ENCODE measurements around the gene C16orf92. TPM values are rescaled to one million over a fixed set of nuclear protein-coding genes. Genes with fewer than 3 reads are reported as not detected.
"Not testable (repeated sequence)": the region's sequence is repeated elsewhere in the genome, so short reads cannot be mapped to it uniquely, and the experiment has no call there.

C16orf92 gene
- polyA plus RNA-seq, 3 donors from 2014 or later = not detected

- peak in 2 of 3 donors; percentile 8 to 22 for DNase-seq
- H3K4me1 Mint-ChIP-seq = peaks cover 4 to 5% of the 10 kb centered on the region in 2 donors
- peak within 1 kb of the TSS in 4 of 5 donors; percentile 45 to 74 (median 55) for H3K4me3 Mint-ChIP-seq
- H3K9me3 Mint-ChIP-seq = peaks cover 0 to 4% (median 0%) of the 10 kb centered on the region in 6 donors
- no peak within 1 kb of the TSS for H3K27ac Mint-ChIP-seq
- peaks cover 10 to 17% (median 14%) of the 10 kb centered on the region in 3 donors for H3K27me3 Mint-ChIP-seq (ENCODE audit: low read depth in 3 of 3)
- H3K36me3 Mint-ChIP-seq = no peaks in the 10 kb centered on the region
Measured at GRCh38 chr16:30030841-30031413, 7.9 kb downstream of the C16orf92 start, which contains the start of gene TLCD3B. Gene TLCD3B, minus strand, starts transcription at chr16:30031271. Its CDS starts 744 bp downstream, at chr16:30030527.

- Mint-ChIP-seq H3K27me3 (ENCODE audit: low read depth in 3 of 3) (peaks cover 10 to 17% (median 14%) of the 10 kb centered on the region in 3 donors), H3K9me3 (peaks cover 0 to 4% (median 0%) of the 10 kb centered on the region in 6 donors), H3K36me3 (no peaks in the 10 kb centered on the region), H3K4me1 (peaks cover 4 to 5% of the 10 kb centered on the region in 2 donors), H3K4me3 (peak overlapping the region in 1 of 5 donors; percentile 13), H3K27ac (no peak overlapping the region)
- DNase-seq = no peak
Measured at GRCh38 chr16:30031477-30031918, 8.5 kb downstream of the C16orf92 start.

GRCh38 chr16:30032083-30032819 is 9.3 kb downstream of the C16orf92 start:
- H3K4me3 Mint-ChIP-seq = peak overlapping the region in 4 of 5 donors; percentile 17 to 74 (median 54)
- peaks cover 0 to 4% (median 0%) of the 10 kb centered on the region in 6 donors for H3K9me3 Mint-ChIP-seq
- H3K27me3 Mint-ChIP-seq (ENCODE audit: low read depth in 3 of 3) = peaks cover 10 to 17% (median 14%) of the 10 kb centered on the region in 3 donors
- DNase-seq = peak; percentile 32 to 60 (median 50)
- no peaks in the 10 kb centered on the region for H3K36me3 Mint-ChIP-seq
- peaks cover 4 to 5% of the 10 kb centered on the region in 2 donors for H3K4me1 Mint-ChIP-seq
- H3K27ac Mint-ChIP-seq = no peak overlapping the region

- peaks cover 4 to 5% of the 10 kb centered on the region in 2 donors for H3K4me1 Mint-ChIP-seq
- H3K9me3 Mint-ChIP-seq = peaks cover 0 to 1% (median 0%) of the 10 kb centered on the region in 6 donors
- no peak overlapping the region for H3K4me3 Mint-ChIP-seq
- H3K27me3 Mint-ChIP-seq (ENCODE audit: low read depth in 3 of 3) = peaks cover 9 to 17% (median 10%) of the 10 kb centered on the region in 3 donors
- no peaks in the 10 kb centered on the region for H3K36me3 Mint-ChIP-seq
- no peak for DNase-seq
- no peak overlapping the region for H3K27ac Mint-ChIP-seq
Measured at GRCh38 chr16:30033270-30033669, 10.3 kb downstream of the C16orf92 start.

GRCh38 chr16:30040221-30040620 is 17.2 kb downstream of the C16orf92 start:
- Mint-ChIP-seq H3K36me3 (no peaks in the 10 kb centered on the region), H3K27me3 (ENCODE audit: low read depth in 3 of 3) (peaks cover 3% of the 10 kb centered on the region in 3 donors), H3K4me3 (no peak overlapping the region), H3K27ac (no peak overlapping the region), H3K4me1 (peaks cover 0 to 2% of the 10 kb centered on the region in 2 donors), H3K9me3 (no peaks in the 10 kb centered on the region)
- no peak for DNase-seq

GRCh38 chr16:30040690-30041089 is 17.7 kb downstream of the C16orf92 start:
- H3K27ac Mint-ChIP-seq; H3K4me1 Mint-ChIP-seq; H3K9me3 Mint-ChIP-seq; DNase-seq; H3K36me3 Mint-ChIP-seq; H3K4me3 Mint-ChIP-seq; H3K27me3 Mint-ChIP-seq (ENCODE audit: low read depth in 3 of 3): not testable (repeated sequence)

- no peaks in the 10 kb centered on the region for H3K36me3 Mint-ChIP-seq
- DNase-seq = peak in 2 of 3 donors; percentile 22 to 24
- H3K9me3 Mint-ChIP-seq = no peaks in the 10 kb centered on the region
- no peak overlapping the region for H3K27ac Mint-ChIP-seq
- no peak overlapping the region for H3K4me3 Mint-ChIP-seq
- H3K4me1 Mint-ChIP-seq = peaks cover 0 to 2% of the 10 kb centered on the region in 2 donors
- peaks cover 5 to 8% (median 7%) of the 10 kb centered on the region in 3 donors for H3K27me3 Mint-ChIP-seq (ENCODE audit: low read depth in 3 of 3)
Measured at GRCh38 chr16:30041841-30042240, 18.8 kb downstream of the C16orf92 start.

- no peak overlapping the region for H3K4me3 Mint-ChIP-seq
- H3K27me3 Mint-ChIP-seq (ENCODE audit: low read depth in 3 of 3) = peaks cover 4 to 17% (median 5%) of the 10 kb centered on the region in 3 donors
- H3K36me3 Mint-ChIP-seq = no peaks in the 10 kb centered on the region
- H3K27ac Mint-ChIP-seq = no peak overlapping the region
- H3K9me3 Mint-ChIP-seq = no peaks in the 10 kb centered on the region
- H3K4me1 Mint-ChIP-seq = peaks cover 0 to 4% of the 10 kb centered on the region in 2 donors
- no peak for DNase-seq
Measured at GRCh38 chr16:30046178-30046577, 23.2 kb downstream of the C16orf92 start.

GRCh38 chr16:30046588-30046987 is 23.6 kb downstream of the C16orf92 start:
- Mint-ChIP-seq H3K9me3 (no peaks in the 10 kb centered on the region), H3K4me1 (peaks cover 0 to 6% of the 10 kb centered on the region in 2 donors), H3K27me3 (ENCODE audit: low read depth in 3 of 3) (peaks cover 4 to 19% (median 5%) of the 10 kb centered on the region in 3 donors), H3K4me3 (no peak overlapping the region), H3K27ac (no peak overlapping the region), H3K36me3 (no peaks in the 10 kb centered on the region)
- no peak for DNase-seq

GRCh38 chr16:30049871-30050270 is 26.9 kb downstream of the C16orf92 start:
- no peak for DNase-seq
- H3K36me3 Mint-ChIP-seq = no peaks in the 10 kb centered on the region
- peaks cover 8 to 37% (median 12%) of the 10 kb centered on the region in 3 donors for H3K27me3 Mint-ChIP-seq (ENCODE audit: low read depth in 3 of 3)
- H3K9me3 Mint-ChIP-seq = no peaks in the 10 kb centered on the region
- peaks cover 0 to 16% of the 10 kb centered on the region in 2 donors for H3K4me1 Mint-ChIP-seq
- no peak overlapping the region for H3K27ac Mint-ChIP-seq
- no peak overlapping the region for H3K4me3 Mint-ChIP-seq

- H3K9me3 Mint-ChIP-seq = no peaks in the 10 kb centered on the region
- DNase-seq = no peak
- H3K4me1 Mint-ChIP-seq = peaks cover 0 to 14% of the 10 kb centered on the region in 2 donors
- peak overlapping the region; percentile 57 to 71 (median 64) for H3K4me3 Mint-ChIP-seq
- H3K27ac Mint-ChIP-seq = peak overlapping the region in 4 of 6 donors; percentile 29 to 78 (median 52)
- H3K36me3 Mint-ChIP-seq = no peaks in the 10 kb centered on the region
- peaks cover 4 to 34% (median 9%) of the 10 kb centered on the region in 3 donors for H3K27me3 Mint-ChIP-seq (ENCODE audit: low read depth in 3 of 3)
Measured at GRCh38 chr16:30051518-30051917, 28.5 kb downstream of the C16orf92 start.

- DNase-seq = peak; percentile 87 to 89 (median 87)
- Mint-ChIP-seq H3K9me3 (no peaks in the 10 kb centered on the region), H3K27ac (peak overlapping the region in 4 of 6 donors; percentile 57 to 77 (median 72)), H3K27me3 (ENCODE audit: low read depth in 3 of 3) (peaks cover 4 to 32% (median 9%) of the 10 kb centered on the region in 3 donors), H3K36me3 (no peaks in the 10 kb centered on the region), H3K4me1 (peaks cover 0 to 14% of the 10 kb centered on the region in 2 donors), H3K4me3 (peak overlapping the region; percentile 80 to 87 (median 85))
Measured at GRCh38 chr16:30052671-30053372, 29.8 kb downstream of the C16orf92 start.

- Mint-ChIP-seq H3K9me3 (no peaks in the 10 kb centered on the region), H3K4me3 (peak overlapping the region; percentile 54 to 74 (median 63)), H3K4me1 (peaks cover 0 to 14% of the 10 kb centered on the region in 2 donors), H3K27ac (peak overlapping the region in 3 of 6 donors; percentile 24 to 75 (median 43)), H3K36me3 (no peaks in the 10 kb centered on the region), H3K27me3 (ENCODE audit: low read depth in 3 of 3) (peaks cover 4 to 32% (median 9%) of the 10 kb centered on the region in 3 donors)
- no peak for DNase-seq
Measured at GRCh38 chr16:30053376-30054015, 30.5 kb downstream of the C16orf92 start.
